A549 (cell line): ENCODE results near the gene SCGB1A1. TPM values are rescaled to one million over a fixed set of nuclear protein-coding genes. Genes with fewer than 3 reads are reported as not detected.

Source experiments
- ATAC-seq, 2 experiments: fragments of 200-7000 bp in 1 of 2; fragments of >200 bp in 1 of 2; cut with Nextera tagmentation in 1 of 2; cut with Tn5 transposase in 1 of 2; 3 replicates each; pipeline versions ENCODE4 v1.8.0 to v1.9.1; 2018 to 2020; ENCODE audit warnings: mild to moderate bottlenecking in 1 of 2, moderate library complexity in 1 of 2
- CTCF ChIA-PET: fragments of 300-600 bp; sonication (Branson Sonifier 250); formaldehyde crosslinking; extraction: SDS; loops from one replicate; lab custom pipeline; 2021; ENCODE audit warnings: antibody characterized with exemption, inconsistent platforms; lab: Yijun Ruan, JAX
- POLR2A ChIA-PET: fragments of 350-600 bp; formaldehyde crosslinking; extraction: SDS; loops from one replicate; lab custom pipeline; 2021; ENCODE audit warnings: antibody characterized with exemption, inconsistent platforms; lab: Yijun Ruan, JAX
- DNase-seq, 2 experiments: peaks; one replicate each; pipeline versions ENCODE4 v3.0.0 to v3.0.0-alpha.2; 2011 to 2016; ENCODE audit warnings: low read depth in 1 of 2, low spot score in 1 of 2
- FAIRE-seq: peaks from 2 replicates; lab custom pipeline; 2011; peaks lifted over from hg19 to GRCh38; lab: Jason Lieb, UNC
- H3K27ac ChIP-seq, 2 experiments: fragments of >200 bp; sonication (Bioruptor Twin); formaldehyde crosslinking; 3 replicates each; pipeline ENCODE4 v1.5.1; 2016 to 2017
- H3K4me1 ChIP-seq: fragments of >200 bp; sonication (Bioruptor Twin); formaldehyde crosslinking; 3 replicates; pipeline ENCODE4 v1.6.1; 2016
- H3K4me2 ChIP-seq: fragments of >200 bp; sonication (Bioruptor Twin); formaldehyde crosslinking; 3 replicates; pipeline ENCODE4 v1.6.1; 2016
- H3K4me3 ChIP-seq: fragments of >200 bp; sonication (Bioruptor Twin); formaldehyde crosslinking; 3 replicates; pipeline ENCODE4 v1.5.1; 2016
- H3K9me3 ChIP-seq: fragments of >200 bp; sonication (Bioruptor Twin); formaldehyde crosslinking; 3 replicates; pipeline ENCODE4 v1.6.1; 2016
- CBX2 ChIP-seq: fragments of 200-600 bp; sonication (generic); IDR thresholded peaks from 2 replicates; pipeline ENCODE4 v1.6.1; 2016; ENCODE audit warnings: low read depth, mild to moderate bottlenecking, borderline replicate concordance
- CHD4 ChIP-seq: fragments of 200-600 bp; sonication (generic); IDR thresholded peaks from 2 replicates; pipeline ENCODE4 v1.6.1; 2016; ENCODE audit warnings: antibody characterized with exemption, mild to moderate bottlenecking, borderline replicate concordance
- EP300 ChIP-seq, 2 experiments: fragments of >200 bp; sonication (Bioruptor Twin); formaldehyde crosslinking; IDR thresholded peaks; 2 replicates in 1 of 2; 3 replicates in 1 of 2; pipeline ENCODE4 v1.6.1; 2016 to 2017
- ESRRA ChIP-seq: fragments of 150-350 bp; IDR thresholded peaks from 2 replicates; pipeline ENCODE4 v1.6.1; 2014; ENCODE audit warnings: mild to moderate bottlenecking, low read length, borderline replicate concordance
- FOSL2 ChIP-seq, 2 experiments: fragments of 450-650 bp in 1 of 2; fragments of >200 bp in 1 of 2; sonication (Bioruptor Twin) in 1 of 2; formaldehyde crosslinking; IDR thresholded peaks; 2 replicates each; pipeline versions ENCODE4 v1.5.0 to v1.6.1; 2016 to 2020; ENCODE audit warnings: mild to moderate bottlenecking in 1 of 2, moderate library complexity in 1 of 2
- FOXS1 ChIP-seq: fragments of 250-450 bp; sonication (Bioruptor Pico); IDR thresholded peaks from 2 replicates; pipeline ENCODE4 v1.5.0; 2020; ENCODE audit warnings: mild to moderate bottlenecking, moderate library complexity
- GATA3 ChIP-seq: IDR thresholded peaks from 2 replicates; pipeline ENCODE4 v1.6.1; 2012; ENCODE audit warnings: borderline replicate concordance
- HDAC2 ChIP-seq: fragments of 200-600 bp; sonication (generic); IDR thresholded peaks from 2 replicates; pipeline ENCODE4 v1.6.1; 2016
- HEYL ChIP-seq: fragments of 250-450 bp; sonication (Bioruptor Pico); IDR thresholded peaks from 2 replicates; pipeline ENCODE4 v1.8.0; 2021; ENCODE audit warnings: mild to moderate bottlenecking, moderate library complexity
- HOXA7 ChIP-seq: fragments of 250-450 bp; sonication (Bioruptor Pico); IDR thresholded peaks from 2 replicates; pipeline ENCODE4 v1.5.0; 2020; ENCODE audit warnings: mild to moderate bottlenecking, moderate library complexity
- HOXB5 ChIP-seq: fragments of 250-450 bp; sonication (Bioruptor Pico); IDR thresholded peaks from 2 replicates; pipeline ENCODE4 v1.5.0; 2020; ENCODE audit warnings: mild to moderate bottlenecking, moderate library complexity
- JUNB ChIP-seq: fragments of >200 bp; sonication (Bioruptor Twin); formaldehyde crosslinking; IDR thresholded peaks from 2 replicates; pipeline ENCODE4 v1.6.1; 2016
- MAFK ChIP-seq: fragments of 450-650 bp; IDR thresholded peaks from 2 replicates; pipeline ENCODE4 v1.6.1; 2014; ENCODE audit not compliant: partially characterized antibody
- MYC ChIP-seq: IDR thresholded peaks from 2 replicates; pipeline ENCODE4 v1.6.1; 2012; ENCODE audit warnings: mild to moderate bottlenecking, inconsistent platforms, low read length, improper control_type of control experiment, borderline replicate concordance
- POLR2A ChIP-seq: IDR thresholded peaks from 2 replicates; pipeline ENCODE4 v1.6.1; 2012; ENCODE audit warnings: mild to moderate bottlenecking, low read length
- RARB ChIP-seq: fragments of 250-450 bp; sonication (Bioruptor Pico); IDR thresholded peaks from 2 replicates; pipeline ENCODE4 v1.8.0; 2021; ENCODE audit warnings: mild to moderate bottlenecking, moderate library complexity
- RCOR1 ChIP-seq: fragments of 150-350 bp; IDR thresholded peaks from 2 replicates; pipeline ENCODE4 v1.6.1; 2014; ENCODE audit warnings: antibody characterized with exemption, low read length, low read depth
- RFX5 ChIP-seq: fragments of 450-650 bp; IDR thresholded peaks from 2 replicates; pipeline ENCODE4 v1.7.1; 2014; ENCODE audit warnings: antibody characterized with exemption, mild to moderate bottlenecking, moderate library complexity
- RNF2 ChIP-seq: fragments of 200-600 bp; sonication (generic); IDR thresholded peaks from 2 replicates; pipeline ENCODE4 v1.6.1; 2016; ENCODE audit warnings: low read depth, mild to moderate bottlenecking, antibody characterized with exemption, moderate library complexity, borderline replicate concordance
- ZFP36 ChIP-seq: fragments of 450-650 bp; IDR thresholded peaks from 2 replicates; pipeline ENCODE4 v1.6.1; 2014; ENCODE audit warnings: borderline replicate concordance; ENCODE audit not compliant: partially characterized antibody
- ZNF302 ChIP-seq: fragments of 250-450 bp; sonication (Bioruptor Pico); IDR thresholded peaks from 2 replicates; pipeline ENCODE4 v1.9.0; 2021; ENCODE audit warnings: inconsistent platforms, mild to moderate bottlenecking, moderate library complexity
- WGBS: methylation state at CpG from one replicate; pipeline ENCODE4 v1.1.6; 2017; ENCODE audit errors: missing lambda C conversion rate; 5-methylcytosine and 5-hydroxymethylcytosine counted together
- polyA plus RNA-seq, 4 experiments: library from polyadenylated mRNA; depleted of rRNA in 3 of 4; stranded (reverse); fragments of >200 nt; fragmentation: RNase III in 1 of 4; extraction: RNeasy Plus Mini Kit Qiagen cat#74134 plus additional on column Dnase treatment in 1 of 4; gene quantifications; 2 replicates in 3 of 4; 3 replicates in 1 of 4; pipeline ENCODE4 v1.2.3, GENCODE V29; 2011 to 2017
- TF ChIP-seq, protein P1 (sequence below): IDR thresholded peaks from 2 replicates; pipeline ENCODE4 v1.6.1; 2012; ENCODE audit warnings: low read depth, borderline replicate concordance
- TF ChIP-seq, protein P2 (sequence below): fragments of >200 bp; sonication (Bioruptor Twin); formaldehyde crosslinking; IDR thresholded peaks from 2 replicates; pipeline ENCODE4 v1.6.1; 2016
- TF ChIP-seq, protein P3 (sequence below): fragments of 450-650 bp; IDR thresholded peaks from 2 replicates; pipeline ENCODE4 v1.6.1; 2014; ENCODE audit warnings: antibody characterized with exemption
- TF ChIP-seq, protein P4 (sequence below): fragments of 200-600 bp; sonication (generic); IDR thresholded peaks from 2 replicates; pipeline ENCODE4 v1.6.1; 2016; ENCODE audit warnings: antibody characterized with exemption, mild to moderate bottlenecking, moderate library complexity
- TF ChIP-seq, protein P5 (sequence below): IDR thresholded peaks from 2 replicates; pipeline ENCODE4 v1.6.1; 2012

SCGB1A1 gene
- polyA plus RNA-seq, 2 of the 4 experiments (the other 2 are of a cell fraction) = 0.47 TPM; not detected in 1

DNA sequence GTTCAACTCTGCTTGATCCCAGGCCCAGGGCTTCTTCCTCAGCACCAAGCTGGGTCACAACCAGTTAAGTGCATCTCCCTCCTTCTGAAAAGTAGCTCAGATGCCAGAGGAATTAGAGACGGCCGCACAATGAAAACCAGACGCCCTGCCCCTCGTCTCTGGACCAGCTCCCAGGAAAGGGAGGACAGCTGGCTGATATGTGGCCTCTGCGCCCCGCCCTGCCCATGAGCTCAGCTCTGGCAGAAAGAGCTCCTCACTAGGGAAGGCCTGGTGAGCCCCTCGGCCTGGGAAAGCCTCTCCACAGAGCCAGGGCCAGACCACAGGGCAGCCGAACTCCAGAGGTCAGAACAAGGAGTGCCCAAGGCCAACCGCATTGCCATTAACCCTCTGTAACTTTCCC is 18.1 kb upstream of the SCGB1A1 start:
- Histone ChIP-seq H3K4me2 (no peak overlapping the region), H3K4me3 (no peak overlapping the region), H3K9me3 (no peaks in the 10 kb centered on the region), H3K27ac (peak overlapping the region in 1 of 2 experiments; percentile 48; a peak in 2 of 6 replicates), H3K4me1 (peaks cover 22% of the 10 kb centered on the region)
- ChIA-PET POLR2A (interaction anchor here (0.5 to 0.6 kb wide), 2 partner anchors 13 to 439 kb away, joined by 3 read pairs; no protein-coding TSS in a partner anchor), CTCF (interaction anchor here (0.7 to 6.2 kb wide), 9 partner anchors 8 to 160 kb away, joined by 3 to 51 read pairs (median 5); no protein-coding TSS in a partner anchor)
- WGBS = 79% methylated on average over 4 of the region's 9 CpGs
- no peak for ATAC-seq
- TF ChIP-seq ZNF302 (no peak), MYC (no peak), EP300 (IDR thresholded peaks at IDR 0.05) (no peak), RARB (CRISPR knock-in tag) (no peak), JUNB (no peak), ESRRA (no peak), CHD4 (no peak)
- TF ChIP-seq, protein P1, sequence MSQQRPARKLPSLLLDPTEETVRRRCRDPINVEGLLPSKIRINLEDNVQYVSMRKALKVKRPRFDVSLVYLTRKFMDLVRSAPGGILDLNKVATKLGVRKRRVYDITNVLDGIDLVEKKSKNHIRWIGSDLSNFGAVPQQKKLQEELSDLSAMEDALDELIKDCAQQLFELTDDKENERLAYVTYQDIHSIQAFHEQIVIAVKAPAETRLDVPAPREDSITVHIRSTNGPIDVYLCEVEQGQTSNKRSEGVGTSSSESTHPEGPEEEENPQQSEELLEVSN = no peak
- TF ChIP-seq, protein P2, sequence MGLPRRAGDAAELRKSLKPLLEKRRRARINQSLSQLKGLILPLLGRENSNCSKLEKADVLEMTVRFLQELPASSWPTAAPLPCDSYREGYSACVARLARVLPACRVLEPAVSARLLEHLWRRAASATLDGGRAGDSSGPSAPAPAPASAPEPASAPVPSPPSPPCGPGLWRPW = no peak
- FAIRE-seq = no peak
- no peak for DNase-seq

DNA sequence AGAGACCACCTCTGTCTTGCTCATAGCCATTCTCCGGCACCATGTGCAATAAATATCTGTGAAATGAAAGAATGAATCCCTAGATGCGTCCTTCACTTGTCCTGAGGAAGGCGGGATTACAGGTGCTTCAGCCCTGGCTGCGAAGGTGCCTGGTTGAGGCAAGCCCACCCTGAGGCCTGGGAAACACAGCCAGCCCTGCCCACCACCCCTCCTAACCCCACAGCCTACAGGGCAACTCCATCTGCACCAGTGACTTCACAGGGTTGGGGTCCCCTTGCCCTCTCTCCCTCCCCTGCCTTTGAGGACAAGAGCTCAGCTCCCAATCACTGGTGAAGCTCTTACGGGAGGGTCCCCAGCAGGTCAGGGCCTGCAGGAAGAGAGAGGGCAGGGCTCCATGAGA is 17.5 kb upstream of the SCGB1A1 start:
- no peak for ATAC-seq
- Histone ChIP-seq H3K4me1 (peaks cover 22% of the 10 kb centered on the region), H3K9me3 (no peaks in the 10 kb centered on the region), H3K27ac (0 out of 6 replicates have a peak overlapping the region, but pooled peaks of 1 of the 2 experiments have one; percentile 12), H3K4me2 (no peak overlapping the region)
- POLR2A ChIA-PET = no interaction called here
- no peak for DNase-seq
- FAIRE-seq = no peak
- TF ChIP-seq CBX2 (no peak), HDAC2 (no peak), RCOR1 (no peak), ZFP36 (no peak), HOXA7 (CRISPR knock-in tag) (no peak), ZNF302 (no peak)
- TF ChIP-seq, protein P3, sequence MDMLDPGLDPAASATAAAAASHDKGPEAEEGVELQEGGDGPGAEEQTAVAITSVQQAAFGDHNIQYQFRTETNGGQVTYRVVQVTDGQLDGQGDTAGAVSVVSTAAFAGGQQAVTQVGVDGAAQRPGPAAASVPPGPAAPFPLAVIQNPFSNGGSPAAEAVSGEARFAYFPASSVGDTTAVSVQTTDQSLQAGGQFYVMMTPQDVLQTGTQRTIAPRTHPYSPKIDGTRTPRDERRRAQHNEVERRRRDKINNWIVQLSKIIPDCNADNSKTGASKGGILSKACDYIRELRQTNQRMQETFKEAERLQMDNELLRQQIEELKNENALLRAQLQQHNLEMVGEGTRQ = no peak
- TF ChIP-seq, all 56 proteins: peak for 0
- CTCF ChIA-PET = interaction anchor here (1.2 to 6.2 kb wide), 8 partner anchors 8 to 159 kb away, joined by 3 to 51 read pairs (median 8); no protein-coding TSS in a partner anchor
- whole genome bisulfite sequencing = 92% methylated on average over 5 of the region's 5 CpGs
- H3K4me3 ChIP-seq = no peak overlapping the region

DNA sequence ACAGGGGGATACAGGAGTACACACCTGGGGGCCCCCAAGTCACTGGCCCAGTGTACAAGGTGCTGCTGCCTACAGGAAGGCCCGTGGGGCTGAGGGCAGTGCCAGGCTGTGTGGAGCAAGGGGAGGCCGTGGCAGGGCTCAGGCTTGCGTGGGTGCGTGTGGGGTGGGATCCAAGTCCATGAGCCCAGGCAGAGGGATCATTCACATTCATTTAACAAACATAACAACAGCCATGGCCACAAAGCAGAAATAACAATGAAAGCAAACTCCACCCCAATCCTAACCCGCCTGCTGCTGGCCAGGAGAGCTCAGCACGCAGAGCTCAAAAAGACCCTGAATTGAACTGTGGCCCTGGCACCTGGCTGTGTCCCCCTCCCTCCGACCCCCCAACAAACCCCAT is 17.0 kb upstream of the SCGB1A1 start:
- Histone ChIP-seq H3K4me1 (peaks cover 22% of the 10 kb centered on the region), H3K9me3 (no peaks in the 10 kb centered on the region), H3K4me2 (no peak overlapping the region), H3K4me3 (no peak overlapping the region), H3K27ac (0 out of 6 replicates have a peak overlapping the region, but pooled peaks of 1 of the 2 experiments have one; percentile 12)
- FAIRE-seq (no peak), DNase-seq (no peak), ATAC-seq (no peak)
- WGBS = 85% methylated on average over 6 of the region's 7 CpGs
- CTCF ChIA-PET = interaction anchor here (1.3 to 6.2 kb wide), 7 partner anchors 9 to 159 kb away, joined by 3 to 51 read pairs (median 11); no protein-coding TSS in a partner anchor
- POLR2A ChIA-PET = no interaction called here
- TF ChIP-seq RNF2 (no peak), ZFP36 (no peak), ZNF302 (no peak), HEYL (CRISPR knock-in tag) (no peak), POLR2A (no peak), RFX5 (no peak), EP300 (IDR thresholded peaks at IDR 0.05) (no peak), GATA3 (no peak), FOXS1 (no peak), FOSL2 (IDR thresholded peaks at IDR 0.05) (no peak), FOSL2 (CRISPR knock-in tag; IDR thresholded peaks at IDR 0.05) (no peak), HOXA7 (CRISPR knock-in tag) (no peak), HOXB5 (CRISPR knock-in tag) (no peak), MAFK (no peak)
- TF ChIP-seq, protein P4, sequence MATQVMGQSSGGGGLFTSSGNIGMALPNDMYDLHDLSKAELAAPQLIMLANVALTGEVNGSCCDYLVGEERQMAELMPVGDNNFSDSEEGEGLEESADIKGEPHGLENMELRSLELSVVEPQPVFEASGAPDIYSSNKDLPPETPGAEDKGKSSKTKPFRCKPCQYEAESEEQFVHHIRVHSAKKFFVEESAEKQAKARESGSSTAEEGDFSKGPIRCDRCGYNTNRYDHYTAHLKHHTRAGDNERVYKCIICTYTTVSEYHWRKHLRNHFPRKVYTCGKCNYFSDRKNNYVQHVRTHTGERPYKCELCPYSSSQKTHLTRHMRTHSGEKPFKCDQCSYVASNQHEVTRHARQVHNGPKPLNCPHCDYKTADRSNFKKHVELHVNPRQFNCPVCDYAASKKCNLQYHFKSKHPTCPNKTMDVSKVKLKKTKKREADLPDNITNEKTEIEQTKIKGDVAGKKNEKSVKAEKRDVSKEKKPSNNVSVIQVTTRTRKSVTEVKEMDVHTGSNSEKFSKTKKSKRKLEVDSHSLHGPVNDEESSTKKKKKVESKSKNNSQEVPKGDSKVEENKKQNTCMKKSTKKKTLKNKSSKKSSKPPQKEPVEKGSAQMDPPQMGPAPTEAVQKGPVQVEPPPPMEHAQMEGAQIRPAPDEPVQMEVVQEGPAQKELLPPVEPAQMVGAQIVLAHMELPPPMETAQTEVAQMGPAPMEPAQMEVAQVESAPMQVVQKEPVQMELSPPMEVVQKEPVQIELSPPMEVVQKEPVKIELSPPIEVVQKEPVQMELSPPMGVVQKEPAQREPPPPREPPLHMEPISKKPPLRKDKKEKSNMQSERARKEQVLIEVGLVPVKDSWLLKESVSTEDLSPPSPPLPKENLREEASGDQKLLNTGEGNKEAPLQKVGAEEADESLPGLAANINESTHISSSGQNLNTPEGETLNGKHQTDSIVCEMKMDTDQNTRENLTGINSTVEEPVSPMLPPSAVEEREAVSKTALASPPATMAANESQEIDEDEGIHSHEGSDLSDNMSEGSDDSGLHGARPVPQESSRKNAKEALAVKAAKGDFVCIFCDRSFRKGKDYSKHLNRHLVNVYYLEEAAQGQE = no peak
- TF ChIP-seq, protein P1 = no peak
- TF ChIP-seq, protein P5, sequence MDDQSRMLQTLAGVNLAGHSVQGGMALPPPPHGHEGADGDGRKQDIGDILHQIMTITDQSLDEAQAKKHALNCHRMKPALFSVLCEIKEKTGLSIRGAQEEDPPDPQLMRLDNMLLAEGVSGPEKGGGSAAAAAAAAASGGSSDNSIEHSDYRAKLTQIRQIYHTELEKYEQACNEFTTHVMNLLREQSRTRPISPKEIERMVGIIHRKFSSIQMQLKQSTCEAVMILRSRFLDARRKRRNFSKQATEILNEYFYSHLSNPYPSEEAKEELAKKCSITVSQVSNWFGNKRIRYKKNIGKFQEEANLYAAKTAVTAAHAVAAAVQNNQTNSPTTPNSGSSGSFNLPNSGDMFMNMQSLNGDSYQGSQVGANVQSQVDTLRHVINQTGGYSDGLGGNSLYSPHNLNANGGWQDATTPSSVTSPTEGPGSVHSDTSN = no peak
